ENCODE data around the gene RAP2C.

DNA sequence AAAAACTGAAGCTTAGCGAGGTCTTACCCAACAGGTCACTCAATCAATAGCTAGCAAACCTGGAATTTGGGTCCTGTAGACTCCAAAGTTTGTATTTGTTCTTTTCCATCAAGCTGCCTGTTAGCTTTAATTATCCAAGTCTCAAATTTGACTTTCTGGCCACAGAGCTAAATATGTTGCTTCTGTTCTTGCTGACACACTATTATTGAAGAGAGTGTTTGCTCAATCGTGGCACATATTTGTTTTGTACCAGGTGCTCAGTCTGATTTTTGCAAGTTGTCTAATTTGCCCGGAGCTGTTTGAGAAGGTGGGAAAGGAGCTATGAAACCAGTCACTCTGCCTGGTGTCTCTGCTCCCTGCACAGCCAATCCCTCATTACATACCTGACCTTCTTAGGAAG is 49.7 kb downstream of the RAP2C start:
- TF ChIP-seq CTCF (conservative IDR thresholded peaks at IDR 0.05; ENCODE audit: low read depth, low read length) (no peak), EZH2phosphoT487 (IDR thresholded peaks at IDR 0.05; ENCODE audit: borderline replicate concordance, low read length) (no peak)

Measured in PC-3 (cell line).